ENCODE results near the gene POFUT1.
"Not testable (repeated sequence)": the region's sequence is repeated elsewhere in the genome, so short reads cannot be mapped to it uniquely, and the experiment has no call there.

POFUT1 gene

GRCh38 chr20:32244150-32244823 is 36.6 kb downstream of the POFUT1 start:
- Histone ChIP-seq H3K27me3 (ENCODE audit: control insufficient read depth, insufficient read depth, low read length) (no peaks in the 10 kb centered on the region), H3K27ac (no peak overlapping the region), H3K4me1 (peaks cover 7% of the 10 kb centered on the region), H3K4me3 (ENCODE audit: low read depth, low read length) (no peak overlapping the region), H3K9me3 (ENCODE audit: control insufficient read depth, low read length) (no peaks in the 10 kb centered on the region), H2AFZ (no peak overlapping the region), H3K9ac (no peak overlapping the region), H3K4me2 (ENCODE audit: low read length) (no peak overlapping the region), H3K79me2 (no peaks in the 10 kb centered on the region), H3K36me3 (ENCODE audit: control insufficient read depth, insufficient read depth, low read length) (no peaks in the 10 kb centered on the region)
- no peak for TF ChIP-seq CTCF (IDR thresholded peaks at IDR 0.05)

GRCh38 chr20:32244959-32245358 is 37.3 kb downstream of the POFUT1 start:
- H3K27ac ChIP-seq, result no peak overlapping the region
- TF ChIP-seq CTCF (IDR thresholded peaks at IDR 0.05), result no peak
- no peak overlapping the region for H3K9ac ChIP-seq
- H3K27me3 ChIP-seq (ENCODE audit: control insufficient read depth, insufficient read depth, low read length), result no peaks in the 10 kb centered on the region
- no peaks in the 10 kb centered on the region for H3K79me2 ChIP-seq
- no peaks in the 10 kb centered on the region for H3K9me3 ChIP-seq (ENCODE audit: control insufficient read depth, low read length)
- no peak overlapping the region for H3K4me3 ChIP-seq (ENCODE audit: low read depth, low read length)
- H2AFZ ChIP-seq, result no peak overlapping the region
- peaks cover 5% of the 10 kb centered on the region for H3K4me1 ChIP-seq
- no peak overlapping the region for H3K4me2 ChIP-seq (ENCODE audit: low read length)
- no peaks in the 10 kb centered on the region for H3K36me3 ChIP-seq (ENCODE audit: control insufficient read depth, insufficient read depth, low read length)

DNA sequence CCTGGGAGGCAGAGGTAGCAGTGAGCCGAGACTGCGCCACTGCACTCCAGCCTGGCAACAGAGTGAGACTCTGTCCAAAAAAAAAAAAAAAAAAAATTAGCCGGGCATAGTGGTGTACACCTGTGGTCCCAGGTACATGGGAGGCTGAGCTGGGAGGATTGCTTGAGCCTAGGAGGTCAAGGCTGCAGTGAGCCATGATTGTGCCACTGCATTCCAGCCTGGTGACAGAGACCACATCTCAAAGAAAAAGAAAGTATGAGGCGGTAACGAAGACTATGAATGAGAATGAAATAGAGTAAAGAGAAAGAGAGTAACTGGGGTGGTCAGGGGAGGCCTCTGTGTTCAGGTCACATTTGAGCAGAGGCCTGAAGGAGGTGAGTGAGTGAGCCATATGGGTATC is 38.5 kb downstream of the POFUT1 start:
- H3K27me3 ChIP-seq (ENCODE audit: control insufficient read depth, insufficient read depth, low read length); H3K36me3 ChIP-seq (ENCODE audit: control insufficient read depth, insufficient read depth, low read length); H3K79me2 ChIP-seq; H3K4me3 ChIP-seq (ENCODE audit: low read depth, low read length); H3K9ac ChIP-seq; H3K4me2 ChIP-seq (ENCODE audit: low read length); H3K9me3 ChIP-seq (ENCODE audit: control insufficient read depth, low read length); H3K4me1 ChIP-seq; H3K27ac ChIP-seq; H2AFZ ChIP-seq: not testable (repeated sequence)

DNA sequence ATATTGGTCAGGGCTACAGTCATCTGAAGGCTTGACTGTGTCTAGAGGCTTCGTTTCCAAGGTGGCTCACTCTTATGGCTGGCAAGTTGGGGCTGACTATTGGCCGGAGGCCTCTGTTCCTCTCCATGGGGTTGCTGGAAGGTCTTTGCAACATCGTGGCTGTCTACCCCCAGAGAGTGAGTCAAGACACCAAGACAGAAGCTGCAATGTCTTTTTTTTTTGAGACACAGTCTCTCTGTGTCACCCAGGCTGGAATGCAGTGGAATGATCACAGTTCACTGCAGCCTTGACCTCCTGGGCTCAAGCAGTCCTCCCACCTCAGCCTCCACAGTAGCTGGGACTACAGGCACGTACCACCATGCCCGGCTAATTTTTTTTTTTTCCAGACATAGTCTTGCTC is 40.4 kb downstream of the POFUT1 start:
- H3K4me1 ChIP-seq, result no peaks in the 10 kb centered on the region

GRCh38 chr20:32249030-32249738 is 41.5 kb downstream of the POFUT1 start:
- no peak for TF ChIP-seq CTCF (IDR thresholded peaks at IDR 0.05)
- H3K9ac ChIP-seq, result no peak overlapping the region
- H3K79me2 ChIP-seq, result no peaks in the 10 kb centered on the region
- H3K27ac ChIP-seq, result no peak overlapping the region
- H2AFZ ChIP-seq, result no peak overlapping the region
- no peak overlapping the region for H3K4me2 ChIP-seq (ENCODE audit: low read length)
- no peak overlapping the region for H3K4me3 ChIP-seq (ENCODE audit: low read depth, low read length)
- no peaks in the 10 kb centered on the region for H3K36me3 ChIP-seq (ENCODE audit: control insufficient read depth, insufficient read depth, low read length)
- no peaks in the 10 kb centered on the region for H3K9me3 ChIP-seq (ENCODE audit: control insufficient read depth, low read length)
- H3K4me1 ChIP-seq, result no peaks in the 10 kb centered on the region
- H3K27me3 ChIP-seq (ENCODE audit: control insufficient read depth, insufficient read depth, low read length), result no peaks in the 10 kb centered on the region

More for the DNA sequence above, 40.4 kb downstream of the POFUT1 start:
- no peak for TF ChIP-seq CTCF (IDR thresholded peaks at IDR 0.05)
- H3K27ac ChIP-seq, result no peak overlapping the region
- no peak overlapping the region for H3K9ac ChIP-seq
- H2AFZ ChIP-seq, result no peak overlapping the region
- H3K4me3 ChIP-seq (ENCODE audit: low read depth, low read length), result no peak overlapping the region
- H3K4me2 ChIP-seq (ENCODE audit: low read length), result no peak overlapping the region
- no peaks in the 10 kb centered on the region for H3K79me2 ChIP-seq
- H3K36me3 ChIP-seq (ENCODE audit: control insufficient read depth, insufficient read depth, low read length), result no peaks in the 10 kb centered on the region
- H3K27me3 ChIP-seq (ENCODE audit: control insufficient read depth, insufficient read depth, low read length), result no peaks in the 10 kb centered on the region
- no peaks in the 10 kb centered on the region for H3K9me3 ChIP-seq (ENCODE audit: control insufficient read depth, low read length)
